Measurements from ENCODE around the gene C16orf96. TPM values are rescaled to one million over a fixed set of nuclear protein-coding genes. Genes with fewer than 3 reads are reported as not detected.

C16orf96 gene
- total and polyA plus RNA-seq, 2 of the 13 experiments (the other 11 are each of a cell fraction or from before 2014, with no cell fraction given), result 0.03 TPM; not detected in 1

DNA sequence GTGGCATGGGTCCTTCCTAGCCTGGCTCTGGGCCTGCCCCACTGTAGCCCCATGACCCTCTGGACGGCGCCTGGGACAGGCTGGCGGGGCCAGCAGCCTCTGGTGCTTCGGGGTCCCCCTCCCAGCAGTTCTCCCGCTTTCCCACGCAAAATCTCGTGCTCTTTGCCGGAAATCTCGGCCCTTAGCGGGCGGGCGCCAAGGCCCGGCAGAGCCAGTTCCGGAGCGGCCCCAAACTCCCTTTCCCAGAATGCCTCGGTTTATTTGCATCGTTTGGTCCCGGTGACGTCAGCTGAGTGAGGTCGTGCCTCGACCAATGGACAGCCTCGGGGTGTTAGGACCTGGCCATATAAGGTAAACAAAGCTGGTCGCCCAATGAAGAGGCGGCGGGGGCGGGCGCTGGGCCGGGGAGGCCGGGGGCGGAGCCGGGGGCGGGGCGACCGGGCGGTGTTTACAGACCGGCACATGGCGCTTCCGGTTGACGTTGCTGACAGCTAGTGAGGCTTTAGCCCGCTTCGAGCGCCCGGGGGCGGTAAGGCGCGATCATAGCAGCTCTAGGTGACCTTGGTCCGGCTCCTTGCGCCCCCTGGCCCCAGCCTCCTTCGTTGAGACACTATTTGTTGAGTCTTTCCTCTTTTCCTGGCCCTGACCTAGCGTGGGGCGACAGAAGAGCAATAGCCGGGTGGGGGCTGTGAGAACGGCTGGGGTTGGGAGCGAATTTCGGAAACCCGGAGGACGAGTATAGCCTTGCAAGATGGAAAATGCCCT is 60.1 kb downstream of the C16orf96 start (continued):
- TF ChIP-seq AKNA (CRISPR knock-in tag; IDR thresholded peaks at IDR 0.05; ENCODE audit: borderline replicate concordance) (no peak), CENPT (CRISPR knock-in tag; IDR thresholded peaks at IDR 0.05; ENCODE audit: low read depth) (no peak), MXD4 (CRISPR knock-in tag; IDR thresholded peaks at IDR 0.05) (peak; percentile 54; the same call in 1 of the 2 replicates), ZHX1 (CRISPR knock-in tag; IDR thresholded peaks at IDR 0.05; ENCODE audit: low read depth) (no peak), KAT8 (CRISPR knock-in tag; IDR thresholded peaks at IDR 0.05) (peak; percentile 71), PATZ1 (CRISPR knock-in tag; IDR thresholded peaks at IDR 0.05) (peak; percentile 63), ZNF878 (CRISPR knock-in tag; IDR thresholded peaks at IDR 0.05) (no peak), CC2D1A (CRISPR knock-in tag; IDR thresholded peaks at IDR 0.05) (no peak), CHD2 (IDR thresholded peaks at IDR 0.05; ENCODE audit: low read depth, low read length) (peak; percentile 96), SSRP1 (CRISPR knock-in tag; IDR thresholded peaks at IDR 0.05) (no peak), ZEB1 (IDR thresholded peaks at IDR 0.05; ENCODE audit: insufficient replicate concordance, low read depth) (no peak), RBM22 (optimal IDR thresholded peaks at IDR 0.05; ENCODE audit: low read length) (no peak), RORA (CRISPR knock-in tag; IDR thresholded peaks at IDR 0.05) (no peak), NCOA1 (CRISPR knock-in tag; IDR thresholded peaks at IDR 0.05) (no peak), MBNL3 (CRISPR knock-in tag; conservative IDR thresholded peaks at IDR 0.05) (no peak), ZNF124 (CRISPR knock-in tag; IDR thresholded peaks at IDR 0.05) (no peak)
- TF ChIP-seq, protein P1, sequence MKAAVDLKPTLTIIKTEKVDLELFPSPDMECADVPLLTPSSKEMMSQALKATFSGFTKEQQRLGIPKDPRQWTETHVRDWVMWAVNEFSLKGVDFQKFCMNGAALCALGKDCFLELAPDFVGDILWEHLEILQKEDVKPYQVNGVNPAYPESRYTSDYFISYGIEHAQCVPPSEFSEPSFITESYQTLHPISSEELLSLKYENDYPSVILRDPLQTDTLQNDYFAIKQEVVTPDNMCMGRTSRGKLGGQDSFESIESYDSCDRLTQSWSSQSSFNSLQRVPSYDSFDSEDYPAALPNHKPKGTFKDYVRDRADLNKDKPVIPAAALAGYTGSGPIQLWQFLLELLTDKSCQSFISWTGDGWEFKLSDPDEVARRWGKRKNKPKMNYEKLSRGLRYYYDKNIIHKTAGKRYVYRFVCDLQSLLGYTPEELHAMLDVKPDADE (CRISPR knock-in tag; IDR thresholded peaks at IDR 0.05), result no peak

Measured in HepG2 (cell line).